Prostate gland (tissue), 2 donors: Measurements from ENCODE around the gene NARS2. TPM values are rescaled to one million over a fixed set of nuclear protein-coding genes. Genes with fewer than 3 reads are reported as not detected.

ENCODE experiments used
- DNase-seq: peaks from one replicate; pipeline ENCODE4 v3.0.0-alpha.2; 2019; ENCODE audit warnings: low spot score
- H3K27ac ChIP-seq, 2 donors: fragments of 200-600 bp; sonication (generic); 2 replicates each; pipeline ENCODE4 v1.5.1; 2017 to 2019
- H3K27me3 ChIP-seq: fragments of 200-600 bp; sonication (generic); replicated peaks from 2 replicates; pipeline ENCODE4 v1.5.1; 2019; ENCODE audit not compliant: insufficient read depth
- H3K36me3 ChIP-seq, 2 donors: fragments of 200-600 bp; sonication (generic); 1 replicate in 1 of 2; 2 replicates in 1 of 2; pipeline versions ENCODE4 v1.5.1 to v1.8.1; 2017 to 2019
- H3K4me1 ChIP-seq: fragments of 200-600 bp; sonication (generic); replicated peaks from 2 replicates; pipeline ENCODE4 v1.5.1; 2019
- H3K4me3 ChIP-seq, 2 donors: fragments of 200-600 bp; sonication (generic); 2 replicates each; pipeline ENCODE4 v1.5.1; 2017 to 2019
- H3K9me3 ChIP-seq: fragments of 200-600 bp; sonication (generic); 2 replicates; pipeline ENCODE4 v1.5.1; 2017
- POLR2A ChIP-seq: fragments of 450-650 bp; IDR thresholded peaks from one replicate; pipeline ENCODE4 v1.6.1; 2016; ENCODE audit warnings: antibody characterized with exemption, mild to moderate bottlenecking
- POLR2AphosphoS5 ChIP-seq: sonication (generic); formaldehyde crosslinking; IDR thresholded peaks from one replicate; pipeline ENCODE4 v1.6.1; 2017; ENCODE audit warnings: antibody characterized with exemption
- WGBS: methylation state at CpG from one replicate; pipeline ENCODE4 v1.1.5; 2018; 5-methylcytosine and 5-hydroxymethylcytosine counted together
- intact Hi-C: fragments of 100-400 bp; cut with DNase I; formaldehyde crosslinking; loops from one replicate; pipeline ENCODE4 v1.14.2; 2022
- total RNA-seq, 2 donors: library from RNA; depleted of rRNA; stranded (reverse); fragments of >200 nt; gene quantifications; one replicate each; pipeline ENCODE4 v1.1.0, GENCODE V29; 2016
- TF ChIP-seq, protein P1 (sequence below), 4 experiments: fragments of 200-600 bp in 2 of 4; fragments of 450-650 bp in 2 of 4; sonication (generic) in 2 of 4; IDR thresholded peaks; 1 replicate in 3 of 4; 2 replicates in 1 of 4; pipeline ENCODE4 v1.5.1; 2016 to 2019; ENCODE audit warnings: antibody characterized with exemption in 4 of 4, mild to moderate bottlenecking in 2 of 4, moderate library complexity in 2 of 4

Gene NARS2
- total RNA-seq, 2 donors from 2014 or later, result 21.8 to 25.2 TPM

DNA sequence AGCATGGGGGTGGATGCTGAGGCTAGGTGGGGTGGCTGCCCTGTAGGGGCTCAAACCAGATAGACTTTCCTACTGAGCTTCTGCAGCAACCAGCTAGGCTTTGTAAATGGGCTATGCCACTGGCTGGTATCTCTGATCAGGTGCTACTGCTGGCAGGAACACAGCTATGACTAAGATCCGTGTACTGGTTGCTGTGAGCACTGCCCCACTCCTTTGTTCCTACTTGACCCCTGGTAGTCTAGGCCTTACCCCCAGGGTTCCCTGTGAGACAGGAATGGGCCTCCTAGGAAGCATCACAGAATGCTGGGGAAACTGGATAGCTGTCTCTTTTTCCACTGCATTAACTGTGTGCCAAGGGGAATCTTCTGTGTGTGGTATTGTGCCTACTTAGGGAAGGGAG is 98.6 kb downstream of the NARS2 start:
- Histone ChIP-seq H3K27ac (no peak overlapping the region), H3K9me3 (no peaks in the 10 kb centered on the region), H3K36me3 (no peaks in the 10 kb centered on the region), H3K4me1 (no peaks in the 10 kb centered on the region), H3K27me3 (no peaks in the 10 kb centered on the region), H3K4me3 (no peak overlapping the region)
- no peak for DNase-seq
- 77% methylated on average over 1 of the region's 1 CpG for WGBS
- intact Hi-C loops, result no loop called here
- TF ChIP-seq POLR2AphosphoS5 (no peak), POLR2A (no peak)
- TF ChIP-seq, protein P1, sequence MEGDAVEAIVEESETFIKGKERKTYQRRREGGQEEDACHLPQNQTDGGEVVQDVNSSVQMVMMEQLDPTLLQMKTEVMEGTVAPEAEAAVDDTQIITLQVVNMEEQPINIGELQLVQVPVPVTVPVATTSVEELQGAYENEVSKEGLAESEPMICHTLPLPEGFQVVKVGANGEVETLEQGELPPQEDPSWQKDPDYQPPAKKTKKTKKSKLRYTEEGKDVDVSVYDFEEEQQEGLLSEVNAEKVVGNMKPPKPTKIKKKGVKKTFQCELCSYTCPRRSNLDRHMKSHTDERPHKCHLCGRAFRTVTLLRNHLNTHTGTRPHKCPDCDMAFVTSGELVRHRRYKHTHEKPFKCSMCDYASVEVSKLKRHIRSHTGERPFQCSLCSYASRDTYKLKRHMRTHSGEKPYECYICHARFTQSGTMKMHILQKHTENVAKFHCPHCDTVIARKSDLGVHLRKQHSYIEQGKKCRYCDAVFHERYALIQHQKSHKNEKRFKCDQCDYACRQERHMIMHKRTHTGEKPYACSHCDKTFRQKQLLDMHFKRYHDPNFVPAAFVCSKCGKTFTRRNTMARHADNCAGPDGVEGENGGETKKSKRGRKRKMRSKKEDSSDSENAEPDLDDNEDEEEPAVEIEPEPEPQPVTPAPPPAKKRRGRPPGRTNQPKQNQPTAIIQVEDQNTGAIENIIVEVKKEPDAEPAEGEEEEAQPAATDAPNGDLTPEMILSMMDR (IDR thresholded peaks at IDR 0.05), result no peak

DNA sequence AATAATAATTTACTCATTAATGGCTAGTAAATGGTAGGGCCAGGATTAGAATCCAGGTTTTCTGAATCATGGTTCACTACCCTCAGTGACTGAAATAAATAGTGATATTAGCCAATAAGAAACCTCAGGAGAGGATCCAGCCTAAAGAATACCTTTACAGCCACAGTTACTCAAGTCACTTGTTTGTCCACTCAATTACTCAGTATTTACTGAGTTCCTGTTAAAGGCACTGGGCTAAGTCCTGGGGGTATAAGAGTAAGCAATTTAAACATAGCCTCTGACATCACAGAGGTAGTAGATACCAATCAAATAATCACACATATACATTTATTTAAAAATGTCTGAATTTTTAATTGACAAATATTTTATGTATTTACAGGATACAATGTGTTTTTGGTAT is 100.2 kb downstream of the NARS2 start:
- Histone ChIP-seq H3K4me1 (no peaks in the 10 kb centered on the region), H3K4me3 (no peak overlapping the region), H3K36me3 (no peaks in the 10 kb centered on the region), H3K27ac (no peak overlapping the region), H3K9me3 (no peaks in the 10 kb centered on the region), H3K27me3 (no peaks in the 10 kb centered on the region)
- intact Hi-C loops, result no loop called here
- DNase-seq, result no peak
- TF ChIP-seq POLR2AphosphoS5, result no peak
- TF ChIP-seq, protein P1 (IDR thresholded peaks at IDR 0.05), result no peak
- no peak for TF ChIP-seq POLR2A

DNA sequence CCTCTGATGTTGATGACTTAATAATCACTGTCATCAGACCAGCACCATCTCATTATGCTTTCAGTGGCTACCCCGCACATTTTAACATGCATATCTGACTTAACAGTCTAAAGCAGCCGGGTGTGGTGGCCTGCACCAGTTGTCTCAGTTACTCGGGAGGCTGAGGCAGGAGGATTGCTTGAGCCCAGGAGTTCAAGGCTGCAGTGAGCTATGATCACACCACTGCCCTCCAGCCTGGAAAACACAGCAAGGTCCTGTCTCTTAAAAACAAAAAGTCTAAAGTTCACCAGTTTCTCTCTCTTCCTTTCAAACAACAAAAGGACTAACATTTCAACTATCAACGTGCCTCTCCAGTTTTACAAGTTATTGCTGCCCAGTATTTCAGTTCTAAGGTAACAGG is 101.8 kb downstream of the NARS2 start:
- TF ChIP-seq POLR2AphosphoS5, result no peak
- TF ChIP-seq POLR2A, result no peak
- TF ChIP-seq, protein P1 (IDR thresholded peaks at IDR 0.05), result no peak
- Histone ChIP-seq H3K36me3 (no peaks in the 10 kb centered on the region), H3K9me3 (no peaks in the 10 kb centered on the region), H3K27ac (no peak overlapping the region), H3K4me1 (no peaks in the 10 kb centered on the region), H3K27me3 (no peaks in the 10 kb centered on the region), H3K4me3 (no peak overlapping the region)
- intact Hi-C loops, result no loop called here
- WGBS, result 83% methylated on average over 4 of the region's 4 CpGs
- no peak for DNase-seq

DNA sequence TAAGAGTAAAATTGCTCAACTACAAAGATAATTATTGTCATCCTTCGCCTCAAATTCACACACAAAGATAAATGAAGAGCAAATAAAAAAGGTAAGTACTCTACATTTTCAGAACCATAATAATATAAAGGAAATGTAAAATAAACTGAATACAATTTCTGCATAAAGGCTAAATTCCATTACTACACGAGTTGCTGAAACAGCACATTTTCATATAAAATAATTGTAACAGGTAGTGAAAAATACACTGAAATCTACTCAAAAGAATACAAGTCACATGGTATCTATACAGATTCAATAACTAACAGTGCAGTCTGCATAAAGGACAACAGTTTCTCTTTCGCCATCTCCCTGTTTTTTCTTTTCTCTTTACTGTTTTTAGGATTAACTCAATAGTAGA is 102.3 kb downstream of the NARS2 start:
- TF ChIP-seq POLR2A, result no peak
- Histone ChIP-seq H3K4me3 (no peak overlapping the region), H3K27me3 (no peaks in the 10 kb centered on the region), H3K9me3 (no peaks in the 10 kb centered on the region), H3K36me3 (no peaks in the 10 kb centered on the region), H3K27ac (no peak overlapping the region), H3K4me1 (no peaks in the 10 kb centered on the region)
- 89% methylated on average over 3 of the region's 3 CpGs for WGBS
- intact Hi-C loops, result no loop called here
- DNase-seq, result no peak

DNA sequence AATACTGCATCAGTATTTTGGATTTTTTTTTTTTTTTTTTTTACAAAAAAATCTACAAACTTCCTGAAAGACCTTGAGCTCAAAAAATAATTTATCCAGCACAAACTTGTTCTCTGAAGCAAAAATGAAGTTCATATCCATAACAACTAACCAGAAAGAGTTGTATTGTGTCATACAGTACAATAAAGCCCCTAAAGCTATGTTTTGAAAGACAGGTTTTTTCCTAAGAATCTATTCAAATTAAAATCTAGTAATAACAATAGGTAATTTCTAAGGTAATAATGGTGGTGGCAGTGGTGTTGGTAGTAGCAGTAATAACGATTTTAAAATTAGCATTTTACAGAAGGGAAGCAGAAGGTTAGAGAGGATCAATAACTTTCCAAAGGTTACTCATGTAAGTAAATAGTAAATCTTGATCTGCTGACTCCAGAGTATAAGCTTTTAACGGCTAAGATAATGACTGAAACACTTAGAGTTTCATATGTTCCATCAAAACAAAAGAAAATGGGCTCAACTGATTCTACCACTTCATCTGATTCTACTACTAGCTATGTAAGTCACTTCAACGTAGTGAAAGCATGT is 103.7 kb downstream of the NARS2 start:
- Histone ChIP-seq H3K4me3 (no peak overlapping the region), H3K9me3 (no peaks in the 10 kb centered on the region), H3K36me3 (no peaks in the 10 kb centered on the region), H3K27ac (no peak overlapping the region), H3K4me1 (no peaks in the 10 kb centered on the region), H3K27me3 (no peaks in the 10 kb centered on the region)
- DNase-seq, result no peak
- WGBS, result 86% methylated on average over 3 of the region's 3 CpGs
- TF ChIP-seq POLR2A, result no peak
- TF ChIP-seq, protein P1 (IDR thresholded peaks at IDR 0.05), result no peak
- TF ChIP-seq POLR2AphosphoS5, result no peak
- intact Hi-C loops, result no loop called here
